Measurements from ENCODE around the gene PIK3C2A. TPM values are rescaled to one million over a fixed set of nuclear protein-coding genes. Genes with fewer than 3 reads are reported as not detected.
A peak's percentile ranks its signal among the peaks of the same experiment; 100 is the strongest.

The PIK3C2A gene
- total RNA-seq, 1 donor from 2014 or later: 96.0 TPM

DNA sequence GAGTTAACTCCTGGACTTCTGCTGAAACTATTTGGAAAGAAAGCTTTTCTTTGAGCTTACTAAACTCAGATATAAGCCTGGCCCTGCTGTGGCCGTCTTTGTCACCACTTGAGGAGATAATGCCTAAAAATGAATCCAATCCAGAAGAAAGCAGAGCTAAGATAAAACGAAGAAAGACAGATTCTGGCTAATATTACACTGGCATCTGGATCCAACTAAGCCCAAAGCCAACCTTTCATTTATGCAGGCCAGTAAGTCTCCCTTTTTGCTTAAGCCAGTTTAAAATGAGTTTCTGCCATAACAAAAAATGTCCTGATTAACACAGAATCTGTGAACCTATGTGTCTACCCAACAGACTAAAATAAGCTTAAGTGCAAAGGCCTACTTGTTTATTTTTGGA lies 34.5 kb downstream of the PIK3C2A start:
- TF ChIP-seq, protein P1, sequence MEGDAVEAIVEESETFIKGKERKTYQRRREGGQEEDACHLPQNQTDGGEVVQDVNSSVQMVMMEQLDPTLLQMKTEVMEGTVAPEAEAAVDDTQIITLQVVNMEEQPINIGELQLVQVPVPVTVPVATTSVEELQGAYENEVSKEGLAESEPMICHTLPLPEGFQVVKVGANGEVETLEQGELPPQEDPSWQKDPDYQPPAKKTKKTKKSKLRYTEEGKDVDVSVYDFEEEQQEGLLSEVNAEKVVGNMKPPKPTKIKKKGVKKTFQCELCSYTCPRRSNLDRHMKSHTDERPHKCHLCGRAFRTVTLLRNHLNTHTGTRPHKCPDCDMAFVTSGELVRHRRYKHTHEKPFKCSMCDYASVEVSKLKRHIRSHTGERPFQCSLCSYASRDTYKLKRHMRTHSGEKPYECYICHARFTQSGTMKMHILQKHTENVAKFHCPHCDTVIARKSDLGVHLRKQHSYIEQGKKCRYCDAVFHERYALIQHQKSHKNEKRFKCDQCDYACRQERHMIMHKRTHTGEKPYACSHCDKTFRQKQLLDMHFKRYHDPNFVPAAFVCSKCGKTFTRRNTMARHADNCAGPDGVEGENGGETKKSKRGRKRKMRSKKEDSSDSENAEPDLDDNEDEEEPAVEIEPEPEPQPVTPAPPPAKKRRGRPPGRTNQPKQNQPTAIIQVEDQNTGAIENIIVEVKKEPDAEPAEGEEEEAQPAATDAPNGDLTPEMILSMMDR (IDR thresholded peaks at IDR 0.05; ENCODE audit: unreplicated experiment): no peak
- DNase-seq (ENCODE audit: low spot score, unreplicated experiment): no peak
- H3K4me3 Mint-ChIP-seq (ENCODE audit: low read depth): no peak overlapping the region
- peak overlapping the region; percentile 18 for H3K27ac Mint-ChIP-seq
- peaks cover 12% of the 10 kb centered on the region for H3K36me3 Mint-ChIP-seq (ENCODE audit: insufficient read depth)
- H3K27me3 Mint-ChIP-seq: no peaks in the 10 kb centered on the region
- H3K9me3 Mint-ChIP-seq (ENCODE audit: low read depth): no peaks in the 10 kb centered on the region
- no peaks in the 10 kb centered on the region for H3K4me1 Mint-ChIP-seq (ENCODE audit: low read depth)

DNA sequence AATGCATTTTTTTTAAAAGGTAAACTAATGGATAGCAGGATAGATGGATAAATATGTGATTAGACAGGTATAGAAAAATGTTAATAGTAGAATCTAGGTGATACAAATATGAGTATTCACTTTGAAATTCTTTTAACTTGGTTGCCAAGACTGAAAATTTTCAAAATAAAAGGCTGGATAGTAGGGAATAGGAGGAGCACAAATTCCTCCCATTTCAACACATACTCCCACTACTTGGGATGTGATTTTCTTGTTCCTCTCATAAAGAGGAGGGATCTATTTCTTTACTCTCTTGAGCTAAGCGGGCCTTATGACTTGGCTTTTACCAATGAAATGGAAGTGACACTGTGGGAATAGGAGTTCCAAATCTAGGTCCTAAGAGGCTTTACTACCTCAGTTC lies 35.9 kb downstream of the PIK3C2A start:
- TF ChIP-seq, protein P1 (IDR thresholded peaks at IDR 0.05; ENCODE audit: unreplicated experiment): no peak
- DNase-seq (ENCODE audit: low spot score, unreplicated experiment): no peak
- no peaks in the 10 kb centered on the region for H3K9me3 Mint-ChIP-seq (ENCODE audit: low read depth)
- peak overlapping the region; percentile 80 for H3K27ac Mint-ChIP-seq
- H3K4me3 Mint-ChIP-seq (ENCODE audit: low read depth): no peak overlapping the region
- H3K36me3 Mint-ChIP-seq (ENCODE audit: insufficient read depth): peaks cover 16% of the 10 kb centered on the region
- H3K4me1 Mint-ChIP-seq (ENCODE audit: low read depth): no peaks in the 10 kb centered on the region
- no peaks in the 10 kb centered on the region for H3K27me3 Mint-ChIP-seq

DNA sequence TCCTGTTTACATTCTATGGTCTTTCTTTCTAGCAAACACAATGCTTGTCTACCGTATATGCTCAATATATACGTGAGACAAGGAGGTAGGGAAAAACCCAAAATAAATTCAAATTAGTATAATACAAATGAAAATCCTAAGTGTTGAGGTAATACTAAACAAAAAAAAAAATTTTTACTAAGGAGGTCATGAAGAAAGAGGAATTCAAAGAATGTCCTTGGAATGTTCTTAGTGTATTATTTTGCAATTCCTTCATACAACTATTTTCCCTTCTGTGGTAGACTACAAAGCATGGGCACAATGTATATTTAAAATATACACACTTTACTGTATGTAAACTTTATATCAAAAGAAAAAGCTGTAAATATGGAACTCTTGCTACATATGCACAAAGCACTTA lies 36.4 kb downstream of the PIK3C2A start:
- TF ChIP-seq, protein P1 (IDR thresholded peaks at IDR 0.05; ENCODE audit: unreplicated experiment): no peak
- no peak for DNase-seq (ENCODE audit: low spot score, unreplicated experiment)
- no peaks in the 10 kb centered on the region for H3K4me1 Mint-ChIP-seq (ENCODE audit: low read depth)
- no peaks in the 10 kb centered on the region for H3K27me3 Mint-ChIP-seq
- H3K27ac Mint-ChIP-seq: no peak overlapping the region
- H3K4me3 Mint-ChIP-seq (ENCODE audit: low read depth): no peak overlapping the region
- no peaks in the 10 kb centered on the region for H3K9me3 Mint-ChIP-seq (ENCODE audit: low read depth)
- H3K36me3 Mint-ChIP-seq (ENCODE audit: insufficient read depth): peaks cover 16% of the 10 kb centered on the region

DNA sequence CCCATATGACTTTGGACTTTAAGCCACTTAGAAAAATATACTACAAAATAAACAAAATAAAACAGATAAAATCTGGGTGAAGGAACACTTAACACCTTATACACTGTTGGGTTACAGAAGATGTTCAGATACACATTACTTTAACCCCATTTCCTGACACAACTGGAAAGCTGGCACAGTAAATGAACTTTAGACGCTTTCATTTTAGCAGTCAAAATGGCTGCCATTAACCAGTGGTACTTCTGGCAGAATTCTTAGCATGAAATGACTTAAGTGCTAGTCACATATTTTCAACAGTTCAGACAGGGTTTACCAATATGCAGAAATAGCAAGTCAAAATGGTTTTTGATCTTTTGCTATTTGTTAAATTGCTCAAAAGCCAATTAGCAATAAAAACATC lies 37.9 kb downstream of the PIK3C2A start:
- Mint-ChIP-seq H3K36me3 (ENCODE audit: insufficient read depth) (peaks cover 16% of the 10 kb centered on the region), H3K27ac (no peak overlapping the region), H3K27me3 (no peaks in the 10 kb centered on the region), H3K4me1 (ENCODE audit: low read depth) (peaks cover 8% of the 10 kb centered on the region), H3K4me3 (ENCODE audit: low read depth) (no peak overlapping the region), H3K9me3 (ENCODE audit: low read depth) (no peaks in the 10 kb centered on the region)
- TF ChIP-seq, protein P1 (IDR thresholded peaks at IDR 0.05; ENCODE audit: unreplicated experiment): no peak
- DNase-seq (ENCODE audit: low spot score, unreplicated experiment): no peak

DNA sequence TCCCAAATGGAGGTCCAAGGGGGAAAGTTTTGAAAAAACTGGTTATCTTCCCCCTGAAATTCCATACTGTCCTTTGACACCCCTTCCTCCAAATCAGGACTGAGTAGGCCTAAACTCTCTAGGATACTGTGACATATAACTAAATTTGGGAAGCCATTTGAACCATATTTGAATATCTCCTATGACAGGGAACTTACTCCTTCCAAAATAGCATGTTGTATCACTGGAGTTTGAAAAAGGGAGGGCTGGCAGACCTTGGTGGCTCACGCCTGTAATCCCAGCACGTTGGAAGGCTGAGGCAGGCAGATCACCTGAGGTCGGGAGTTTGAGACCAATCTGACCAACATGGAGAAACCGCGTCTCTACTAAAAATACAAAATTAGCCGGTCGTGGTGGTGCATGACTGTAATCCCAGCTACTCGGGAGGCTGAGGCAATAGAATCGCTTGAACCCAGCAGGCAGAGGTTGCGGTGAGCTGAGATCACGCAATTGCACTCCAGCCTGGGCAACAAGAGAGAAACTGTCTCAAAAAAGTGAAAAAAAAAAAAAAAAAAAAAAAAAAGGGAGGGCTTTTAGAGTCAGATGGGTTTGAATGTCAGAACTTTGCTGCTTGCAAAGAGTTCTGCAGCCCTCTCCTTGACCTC lies 42.4 kb downstream of the PIK3C2A start:
- H3K9me3 Mint-ChIP-seq (ENCODE audit: low read depth): no peaks in the 10 kb centered on the region
- H3K27me3 Mint-ChIP-seq: no peaks in the 10 kb centered on the region
- DNase-seq (ENCODE audit: low spot score, unreplicated experiment): no peak
- TF ChIP-seq, protein P1 (IDR thresholded peaks at IDR 0.05; ENCODE audit: unreplicated experiment): no peak
- peak overlapping the region; percentile 62 for H3K27ac Mint-ChIP-seq
- H3K4me3 Mint-ChIP-seq (ENCODE audit: low read depth): no peak overlapping the region
- H3K4me1 Mint-ChIP-seq (ENCODE audit: low read depth): peaks cover 14% of the 10 kb centered on the region
- H3K36me3 Mint-ChIP-seq (ENCODE audit: insufficient read depth): peaks cover 15% of the 10 kb centered on the region

Measured in progenitor cell of endocrine pancreas (in vitro differentiated cells).